Brain pericyte (primary cell): ENCODE data around the gene CLEC14A.

Experiments used
- DNase-seq: peaks from one replicate; pipeline ENCODE4 v3.0.0-alpha.2; 2012; ENCODE audit warnings: low read depth, low spot score

The CLEC14A gene, protein sequence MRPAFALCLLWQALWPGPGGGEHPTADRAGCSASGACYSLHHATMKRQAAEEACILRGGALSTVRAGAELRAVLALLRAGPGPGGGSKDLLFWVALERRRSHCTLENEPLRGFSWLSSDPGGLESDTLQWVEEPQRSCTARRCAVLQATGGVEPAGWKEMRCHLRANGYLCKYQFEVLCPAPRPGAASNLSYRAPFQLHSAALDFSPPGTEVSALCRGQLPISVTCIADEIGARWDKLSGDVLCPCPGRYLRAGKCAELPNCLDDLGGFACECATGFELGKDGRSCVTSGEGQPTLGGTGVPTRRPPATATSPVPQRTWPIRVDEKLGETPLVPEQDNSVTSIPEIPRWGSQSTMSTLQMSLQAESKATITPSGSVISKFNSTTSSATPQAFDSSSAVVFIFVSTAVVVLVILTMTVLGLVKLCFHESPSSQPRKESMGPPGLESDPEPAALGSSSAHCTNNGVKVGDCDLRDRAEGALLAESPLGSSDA

DNA sequence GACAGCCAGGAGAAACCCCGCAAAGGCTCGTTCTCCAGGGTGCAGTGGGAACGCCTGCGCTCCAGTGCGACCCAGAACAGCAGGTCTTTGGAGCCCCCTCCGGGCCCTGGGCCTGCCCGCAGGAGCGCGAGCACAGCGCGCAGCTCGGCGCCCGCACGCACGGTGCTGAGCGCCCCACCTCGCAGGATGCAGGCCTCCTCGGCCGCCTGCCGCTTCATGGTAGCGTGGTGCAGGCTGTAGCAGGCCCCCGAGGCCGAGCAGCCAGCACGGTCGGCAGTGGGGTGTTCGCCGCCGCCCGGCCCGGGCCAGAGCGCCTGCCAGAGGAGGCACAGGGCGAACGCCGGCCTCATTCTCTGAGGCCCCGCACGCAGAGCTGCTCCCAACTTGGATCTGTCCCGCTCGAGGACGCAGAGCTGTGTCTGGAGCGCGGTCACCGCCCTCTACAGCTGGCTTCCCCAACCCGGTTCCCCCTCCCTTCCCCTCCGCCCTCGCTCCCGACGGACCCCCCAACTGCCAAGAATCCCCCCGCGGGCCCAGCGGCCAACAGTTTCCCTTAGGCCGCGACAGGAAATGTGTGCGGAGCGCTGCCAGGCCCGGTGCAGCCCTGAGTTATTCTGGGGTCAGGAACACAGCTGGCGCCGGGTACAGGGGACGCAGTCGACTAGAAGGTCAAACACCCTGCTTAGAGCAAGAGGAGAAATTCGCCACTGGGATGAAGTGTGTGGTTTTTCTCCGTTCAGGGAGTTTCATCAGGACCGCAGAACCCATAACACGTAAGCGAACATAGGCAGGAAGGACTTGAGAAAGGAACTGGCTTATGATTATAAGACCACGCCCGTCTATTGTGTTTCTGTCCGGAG, at the start of gene CLEC14A:
CLEC14A (minus strand) TSS at position 421 of the 860 bp plus-strand sequence; CDS start at position 350, 71 bp downstream.
- no peak for DNase-seq

DNA sequence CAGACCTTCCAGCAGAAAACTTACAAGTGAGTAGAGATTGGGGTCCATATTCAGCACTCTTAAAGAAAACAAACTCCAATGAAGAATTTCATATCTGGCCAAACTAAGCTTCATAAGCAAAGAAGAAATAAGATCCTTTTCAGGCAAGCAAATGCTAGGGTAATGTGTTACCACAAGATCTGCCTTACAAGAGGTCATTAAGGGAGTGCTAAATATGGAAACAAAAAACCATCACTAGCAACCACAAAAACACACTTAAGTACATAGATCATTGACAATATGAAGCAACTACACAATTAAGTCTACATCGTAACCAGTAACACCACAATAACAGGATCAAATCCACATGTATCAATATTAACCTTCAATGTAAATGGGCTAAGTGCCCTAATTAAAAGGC, 47.1 kb upstream of the CLEC14A start:
- DNase-seq, result no peak

DNA sequence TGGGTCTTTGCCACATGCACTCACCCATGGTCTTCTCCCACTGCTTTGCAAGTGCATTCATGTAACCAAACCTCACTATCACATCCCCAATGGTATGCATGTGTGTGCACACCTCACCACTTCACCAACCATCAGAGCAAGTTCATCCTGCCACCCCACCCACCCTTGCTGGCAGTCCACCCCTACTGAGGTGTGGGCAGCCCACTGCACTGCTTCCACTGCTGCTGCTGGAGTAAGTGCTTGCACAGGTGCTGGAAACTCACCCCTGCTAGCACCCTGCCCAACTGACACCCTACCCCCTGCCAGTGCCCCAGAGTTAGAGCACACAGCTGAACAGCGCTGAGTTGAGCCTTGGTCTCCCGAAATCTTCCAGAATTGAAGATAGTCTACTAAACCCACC, 46.1 kb upstream of the CLEC14A start:
- no peak for DNase-seq

DNA sequence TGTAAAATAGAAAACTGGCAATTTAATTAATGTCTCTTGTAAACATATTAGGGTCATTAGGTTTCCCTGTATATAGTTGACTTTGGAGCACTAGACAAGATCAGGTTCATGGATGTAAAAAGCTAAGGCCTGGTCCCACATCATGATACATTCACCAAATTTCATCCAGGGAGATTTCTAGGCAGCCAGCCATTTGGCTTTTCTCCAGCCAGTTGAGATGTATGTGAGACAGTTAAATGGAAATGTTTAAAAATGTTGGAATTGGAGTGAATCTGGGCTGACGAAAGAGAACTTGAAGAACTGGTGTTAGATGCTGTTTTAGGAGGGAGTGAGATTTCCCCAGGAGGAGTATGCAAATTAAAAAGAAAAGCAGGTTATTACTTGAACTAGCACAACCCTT, 41.8 kb upstream of the CLEC14A start:
- DNase-seq, result no peak

DNA sequence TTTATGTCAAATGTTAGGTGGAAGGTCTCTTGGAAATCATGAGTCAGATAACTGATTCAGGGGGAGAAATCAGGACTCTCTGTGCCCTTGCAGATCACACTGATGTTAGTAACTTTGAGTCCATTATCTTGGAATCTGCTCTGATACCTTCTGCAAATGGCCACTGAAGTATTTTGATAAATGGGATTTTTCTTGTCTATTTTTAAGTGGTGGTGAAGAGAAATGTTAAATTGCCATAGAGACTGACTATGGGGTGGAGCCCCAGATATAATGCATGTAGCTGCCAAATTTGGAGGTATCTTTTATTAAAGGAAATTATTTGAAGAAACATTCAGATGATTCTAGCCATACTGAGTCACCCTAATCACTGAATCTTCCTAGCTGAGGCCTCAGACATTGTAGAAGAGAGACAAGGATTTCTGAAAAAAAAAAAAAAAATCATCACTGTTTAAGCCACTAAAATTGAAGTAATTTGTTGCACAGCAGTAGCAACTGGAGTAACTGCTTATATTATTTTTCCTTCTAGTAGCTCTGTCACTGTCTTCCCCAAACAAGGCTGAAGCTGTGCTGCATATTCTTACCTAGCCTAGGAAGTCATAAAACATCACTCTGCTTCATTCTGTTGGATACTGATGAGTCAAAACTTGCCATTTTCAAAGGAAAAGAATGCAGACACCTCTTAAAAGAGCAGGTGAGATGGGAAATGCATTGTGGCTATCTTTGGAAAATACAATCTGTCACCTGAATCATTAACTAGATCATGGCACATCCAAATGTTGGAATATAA, 36.0 kb upstream of the CLEC14A start:
- DNase-seq, result no peak

DNA sequence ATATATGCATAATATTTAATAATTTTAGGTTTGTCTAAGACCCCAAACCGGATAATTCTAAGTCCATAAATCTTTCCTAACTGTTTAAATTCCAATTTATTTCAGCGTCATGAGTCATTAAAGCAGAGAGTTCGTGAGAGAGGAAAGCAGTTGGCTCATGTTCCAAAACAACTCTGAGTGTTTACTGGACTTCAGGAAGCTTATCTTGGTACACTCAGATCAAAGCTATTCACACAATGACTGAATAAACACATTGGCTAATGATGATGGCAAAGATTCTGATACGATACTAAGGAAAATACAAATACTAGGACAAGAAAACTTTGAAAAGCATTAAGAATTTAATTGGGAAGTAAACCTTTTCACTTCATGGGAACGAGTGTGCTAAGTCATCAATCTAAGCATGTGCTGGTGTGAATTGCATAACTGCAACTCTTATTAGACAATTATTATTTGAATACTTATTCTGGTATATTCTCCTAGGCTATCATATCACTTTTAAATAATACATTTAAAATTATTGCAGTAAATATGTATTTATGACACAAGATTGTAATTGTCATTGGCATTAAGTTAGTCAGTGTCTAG, 34.8 kb upstream of the CLEC14A start:
- DNase-seq, result no peak

DNA sequence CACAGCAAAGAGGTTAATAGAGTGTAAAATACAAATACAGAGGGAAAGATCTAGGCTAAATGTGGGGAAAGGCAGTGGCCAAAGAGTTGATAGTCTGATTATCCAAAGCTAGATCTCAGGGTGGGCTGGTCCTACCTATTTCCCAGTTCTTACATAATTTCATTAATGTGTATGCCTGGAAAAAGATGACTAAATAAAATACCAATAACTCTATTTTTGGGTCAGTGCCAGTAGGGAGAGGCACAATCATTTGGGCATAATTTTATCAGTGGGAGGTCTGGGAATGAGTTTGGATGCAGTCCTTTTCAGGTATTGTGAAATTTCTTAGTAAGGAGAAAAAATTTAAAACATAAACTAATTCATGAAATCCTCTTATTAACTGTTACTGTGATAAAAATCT, 30.6 kb upstream of the CLEC14A start:
- no peak for DNase-seq

DNA sequence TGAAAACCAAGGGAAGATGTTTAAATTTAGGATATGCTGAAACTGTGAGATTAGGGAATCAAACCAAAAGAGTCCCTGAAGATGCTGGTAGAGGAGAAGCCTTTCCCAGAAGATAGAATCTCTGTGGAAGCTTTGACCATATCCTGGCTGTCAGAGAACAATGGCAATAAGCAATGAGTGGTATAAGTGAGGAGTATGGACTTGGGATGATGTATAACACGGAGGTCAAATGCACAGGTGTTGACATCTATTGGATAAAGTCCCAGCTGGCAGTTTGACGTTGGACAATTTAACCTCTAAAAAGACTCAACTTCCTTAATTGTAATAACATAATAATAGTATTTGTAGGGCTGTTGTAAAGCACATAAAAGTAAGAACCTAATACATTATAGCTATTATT, 30.1 kb upstream of the CLEC14A start:
- DNase-seq, result no peak

DNA sequence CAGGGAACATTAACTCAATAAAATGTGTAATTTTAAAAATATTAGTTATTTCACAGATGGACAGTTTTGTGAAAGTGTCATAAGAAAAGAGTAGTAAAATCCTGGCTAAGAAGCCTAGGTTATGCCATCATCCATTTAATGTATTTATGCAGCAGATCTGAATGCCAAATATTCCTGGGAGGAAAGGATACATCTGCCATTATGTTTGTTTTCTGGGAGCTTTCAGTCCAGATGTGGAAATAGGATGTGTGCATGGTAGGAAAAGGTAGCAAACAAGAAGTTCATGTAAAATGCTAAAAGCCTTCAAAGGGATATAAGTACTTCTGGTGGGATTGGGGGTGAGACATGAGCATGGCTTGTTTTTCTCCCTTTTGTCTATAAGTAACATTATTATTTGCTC, 27.0 kb upstream of the CLEC14A start:
- DNase-seq, result no peak

DNA sequence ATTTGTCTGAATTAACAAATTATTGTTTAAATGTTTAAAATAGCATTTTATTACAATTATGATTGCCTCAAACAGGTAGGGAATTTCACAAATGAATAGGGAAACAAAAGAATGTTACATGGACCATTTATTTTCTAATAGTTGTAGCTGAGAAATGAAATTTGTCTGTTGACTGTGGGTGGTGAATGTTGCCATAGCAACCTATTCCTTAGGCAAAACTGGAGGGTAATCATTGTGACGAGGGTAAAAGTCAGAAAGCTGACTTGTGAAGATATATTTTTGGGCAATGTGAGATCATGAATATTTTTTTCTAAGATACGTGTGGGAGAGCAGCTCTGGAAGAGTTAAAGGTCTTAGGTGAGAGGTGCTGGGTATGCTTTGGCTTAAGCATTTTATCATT, 24.2 kb upstream of the CLEC14A start:
- no peak for DNase-seq

DNA sequence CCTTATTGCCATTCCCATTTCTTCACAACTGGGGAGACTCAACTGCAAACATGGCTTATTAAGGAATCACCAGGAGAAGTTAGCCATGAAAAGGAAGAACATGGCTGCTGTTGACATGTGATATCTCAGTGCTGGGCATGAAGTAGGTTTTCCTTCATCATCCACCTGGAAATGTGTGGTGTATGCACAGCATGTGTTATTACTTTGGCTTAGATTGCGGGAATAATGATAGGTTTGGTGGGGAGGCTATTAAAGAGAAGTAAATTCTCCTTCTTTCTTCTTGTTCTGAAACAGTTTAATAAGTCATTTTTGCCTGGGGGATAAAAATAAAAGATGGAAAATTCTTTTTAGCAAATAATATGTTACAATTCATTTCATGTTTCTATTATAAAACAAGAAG, 23.7 kb upstream of the CLEC14A start:
- DNase-seq, result no peak

DNA sequence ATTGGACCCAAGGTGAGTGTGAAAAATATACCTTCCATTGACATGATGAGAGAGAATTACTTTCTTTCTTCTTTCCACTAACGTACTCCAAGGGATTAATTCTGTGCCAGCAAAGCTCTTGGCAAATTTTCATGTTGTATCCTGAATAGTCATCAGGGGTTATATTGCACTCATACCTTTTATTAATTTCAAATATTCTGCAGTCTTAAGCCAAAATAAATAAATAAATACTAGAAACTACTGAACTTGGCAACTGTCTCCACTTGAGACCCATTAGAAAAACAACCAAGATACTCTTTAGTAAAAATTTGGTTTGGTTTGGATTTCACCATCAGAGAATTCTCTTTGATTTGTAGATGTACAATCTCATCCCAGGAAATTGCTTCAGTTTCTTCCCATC, 22.1 kb upstream of the CLEC14A start:
- DNase-seq, result no peak

DNA sequence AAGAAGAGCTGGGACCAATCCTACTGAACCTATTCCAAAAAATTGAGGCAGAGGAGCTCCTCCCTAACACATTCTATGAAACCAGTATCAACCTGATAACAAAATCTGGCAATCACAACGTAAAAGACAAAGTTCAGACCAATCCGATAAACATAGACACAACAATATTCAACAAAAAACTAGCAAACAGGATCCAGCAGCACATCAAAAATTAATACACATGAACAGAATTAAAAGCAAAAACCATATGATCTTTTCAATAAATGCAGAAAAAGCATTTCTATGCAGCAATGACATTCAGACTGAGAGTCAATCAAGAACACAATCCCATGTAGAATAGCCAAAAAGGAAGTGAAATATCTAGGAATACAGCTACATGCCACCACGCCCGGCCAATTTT, 7.0 kb upstream of the CLEC14A start:
- DNase-seq, result no peak

DNA sequence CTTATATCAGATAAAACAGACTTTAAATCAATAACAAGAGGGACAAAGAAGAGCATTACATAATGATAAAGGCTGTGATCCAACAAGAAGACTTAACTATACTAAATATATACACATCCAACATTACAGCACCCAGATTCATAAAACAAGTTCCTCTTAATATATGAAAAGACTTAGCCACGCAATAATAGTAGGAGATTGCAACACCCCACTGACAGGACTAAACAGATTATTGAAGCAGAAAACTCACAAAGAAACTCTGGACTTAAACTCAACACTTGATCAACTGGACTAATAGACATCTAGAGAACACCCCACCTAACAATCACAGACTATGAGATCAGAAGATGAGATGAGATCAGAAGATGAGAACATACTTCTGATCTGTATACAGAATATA, 5.7 kb upstream of the CLEC14A start:
- DNase-seq, result no peak

DNA sequence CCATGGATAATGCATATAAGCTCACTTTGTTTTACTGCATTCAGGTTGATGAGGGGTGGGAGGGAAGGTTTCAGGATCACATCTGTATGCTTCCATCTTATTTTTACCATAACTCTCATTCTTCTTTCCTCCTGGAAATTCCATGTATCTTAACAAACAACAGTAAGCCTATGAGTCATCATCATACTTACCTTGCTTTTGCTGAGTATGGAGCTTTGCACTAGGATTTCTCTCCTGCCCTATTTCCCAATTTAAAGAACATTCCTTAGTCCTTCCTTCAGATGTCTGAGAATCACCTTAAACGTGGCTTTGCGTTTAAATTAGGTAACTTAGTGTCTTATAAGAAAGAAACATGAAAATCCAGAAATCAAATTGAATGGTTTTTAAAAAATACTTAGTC, 1.6 kb upstream of the CLEC14A start:
- DNase-seq, result no peak

DNA sequence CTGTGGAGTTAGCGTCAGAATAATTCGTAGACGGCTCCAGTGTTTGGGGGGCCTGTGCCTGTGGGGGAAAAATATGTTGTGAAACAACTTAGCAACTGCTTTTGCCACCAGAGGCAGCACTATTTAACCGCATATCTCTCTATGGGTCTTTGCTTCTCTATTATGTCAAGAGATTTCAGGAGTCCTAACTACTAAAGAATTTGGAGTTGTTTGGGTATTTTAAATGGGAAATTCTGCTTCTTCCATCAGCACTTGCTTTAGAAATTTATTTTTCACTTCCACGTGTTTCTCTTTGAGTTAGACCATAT, 594 bp upstream of the CLEC14A start:
- no peak for DNase-seq

DNA sequence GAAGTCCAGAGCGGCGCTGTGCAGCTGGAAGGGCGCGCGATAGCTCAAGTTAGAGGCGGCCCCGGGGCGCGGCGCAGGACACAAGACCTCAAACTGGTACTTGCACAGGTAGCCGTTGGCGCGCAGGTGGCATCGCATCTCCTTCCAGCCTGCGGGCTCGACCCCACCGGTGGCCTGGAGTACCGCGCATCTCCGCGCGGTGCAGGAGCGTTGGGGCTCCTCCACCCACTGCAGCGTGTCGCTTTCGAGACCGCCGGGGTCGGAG, 553 bp downstream of the CLEC14A start:
- no peak for DNase-seq

DNA sequence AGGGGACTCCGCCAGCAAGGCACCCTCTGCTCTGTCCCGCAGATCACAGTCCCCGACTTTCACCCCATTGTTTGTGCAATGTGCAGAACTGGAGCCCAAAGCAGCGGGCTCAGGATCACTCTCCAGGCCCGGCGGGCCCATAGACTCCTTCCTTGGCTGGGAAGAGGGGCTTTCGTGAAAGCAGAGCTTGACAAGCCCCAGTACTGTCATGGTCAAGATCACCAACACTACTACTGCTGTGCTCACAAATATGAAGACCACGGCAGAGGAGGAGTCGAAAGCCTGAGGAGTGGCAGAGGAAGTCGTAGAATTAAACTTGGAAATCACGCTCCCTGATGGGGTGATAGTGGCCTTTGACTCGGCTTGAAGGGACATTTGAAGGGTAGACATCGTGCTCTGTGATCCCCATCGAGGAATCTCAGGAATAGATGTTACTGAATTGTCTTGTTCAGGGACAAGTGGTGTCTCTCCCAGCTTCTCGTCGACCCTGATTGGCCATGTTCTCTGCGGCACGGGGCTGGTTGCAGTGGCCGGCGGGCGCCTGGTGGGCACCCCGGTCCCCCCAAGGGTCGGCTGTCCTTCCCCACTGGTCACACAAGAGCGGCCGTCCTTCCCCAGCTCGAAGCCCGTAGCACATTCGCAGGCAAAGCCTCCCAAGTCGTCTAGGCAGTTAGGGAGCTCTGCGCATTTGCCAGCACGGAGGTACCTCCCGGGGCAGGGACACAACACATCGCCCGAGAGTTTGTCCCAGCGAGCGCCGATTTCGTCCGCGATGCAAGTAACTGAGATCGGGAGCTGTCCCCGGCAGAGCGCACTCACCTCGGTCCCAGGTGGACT, 1.1 kb downstream of the CLEC14A start:
- no peak for DNase-seq

DNA sequence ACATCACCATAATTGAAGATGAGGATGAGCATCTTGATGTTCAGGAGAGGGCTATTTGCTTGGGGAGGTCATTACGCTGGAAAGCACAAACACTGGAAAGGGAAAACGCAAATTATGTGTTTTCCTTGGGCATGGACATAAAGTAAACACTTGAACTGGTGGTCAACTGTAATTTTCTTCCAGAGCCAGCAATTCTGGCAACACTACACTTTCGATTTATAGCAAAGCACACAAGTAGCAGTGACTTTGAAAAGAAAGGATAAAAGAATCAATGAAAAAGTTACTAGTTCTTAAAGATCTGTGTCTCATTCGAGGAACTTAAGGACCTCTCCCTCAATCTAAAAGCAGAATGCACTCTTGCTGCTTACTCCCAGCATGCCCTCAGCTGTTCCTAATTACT, 2.2 kb downstream of the CLEC14A start:
- DNase-seq, result no peak

DNA sequence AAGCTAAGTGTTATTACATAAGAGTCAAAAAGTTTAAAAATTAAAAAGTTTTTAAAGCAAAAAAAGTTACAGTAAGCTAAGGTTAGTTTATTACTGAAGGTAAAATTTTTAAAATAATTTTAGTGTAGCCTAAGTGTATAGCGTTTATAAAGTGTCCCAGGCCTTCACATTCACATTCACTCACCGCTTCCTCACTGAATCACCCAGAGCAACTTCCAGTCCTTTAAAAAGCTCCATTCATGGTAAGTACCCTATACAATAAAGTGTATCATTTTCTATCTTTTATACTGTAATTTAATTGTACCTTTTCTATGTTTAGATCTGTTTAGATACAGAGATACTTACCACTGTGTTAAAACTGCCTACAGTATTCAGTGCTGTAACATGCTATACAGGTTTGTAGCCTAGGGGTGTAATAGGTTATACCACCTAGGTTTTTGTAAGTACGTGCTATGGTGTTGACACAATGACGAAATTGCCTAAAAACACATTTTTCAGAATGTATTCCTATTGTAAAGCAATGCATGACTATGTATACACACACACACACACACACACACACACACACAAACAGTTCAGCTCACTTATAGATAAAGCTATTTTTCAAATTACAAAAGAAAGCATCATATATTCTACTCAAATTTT, 3.7 kb downstream of the CLEC14A start:
- no peak for DNase-seq

DNA sequence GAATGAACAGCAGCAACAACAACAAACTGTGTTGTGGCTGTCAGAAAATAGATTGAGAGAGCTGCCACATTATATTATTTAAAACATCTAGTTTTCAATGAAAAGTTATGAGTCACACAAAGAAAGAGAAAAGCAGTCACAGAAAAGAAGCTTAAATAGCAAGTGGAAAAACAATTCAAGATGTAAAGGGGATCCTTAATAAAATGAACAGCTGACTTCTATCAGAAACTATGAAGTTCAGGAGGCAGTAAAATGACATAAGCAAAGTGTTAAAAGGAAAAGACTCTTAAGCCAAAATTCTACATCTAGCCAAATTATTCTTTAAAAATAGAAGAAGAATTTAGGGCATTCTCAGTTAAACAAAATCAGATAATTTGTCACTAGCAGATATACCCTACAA, 5.6 kb downstream of the CLEC14A start:
- DNase-seq, result no peak
